CD4-positive, alpha-beta T cell treated with Interferon gamma for 1 hour (primary cell): Measurements from ENCODE around the gene GDPGP1.
"Not testable (repeated sequence)": the region's sequence is repeated elsewhere in the genome, so short reads cannot be mapped to it uniquely, and the experiment has no call there.

Experiments
- DNase-seq: peaks from one replicate; pipeline ENCODE4 v3.0.0-alpha.2; 2020

GDPGP1 gene

DNA sequence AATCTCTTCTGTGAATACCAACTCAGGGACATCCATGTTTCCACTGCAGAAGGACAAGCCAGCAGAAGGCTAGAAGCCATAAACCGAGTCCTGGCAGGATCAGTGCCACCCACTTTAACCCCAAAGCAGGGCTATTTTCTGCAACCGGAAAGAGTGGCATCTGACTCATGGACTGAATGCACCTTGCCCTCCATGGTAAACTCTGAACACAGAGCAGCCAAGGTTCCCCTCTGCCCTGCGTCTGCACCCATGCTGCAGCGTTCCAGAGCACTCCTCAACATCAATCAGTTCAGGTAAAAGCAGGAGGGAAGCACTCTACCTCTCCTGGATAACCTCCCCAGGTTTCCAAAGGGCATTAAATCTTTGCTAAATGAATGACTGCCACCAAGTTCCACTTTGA lies 30.7 kb downstream of the GDPGP1 start:
- no peak for DNase-seq

DNA sequence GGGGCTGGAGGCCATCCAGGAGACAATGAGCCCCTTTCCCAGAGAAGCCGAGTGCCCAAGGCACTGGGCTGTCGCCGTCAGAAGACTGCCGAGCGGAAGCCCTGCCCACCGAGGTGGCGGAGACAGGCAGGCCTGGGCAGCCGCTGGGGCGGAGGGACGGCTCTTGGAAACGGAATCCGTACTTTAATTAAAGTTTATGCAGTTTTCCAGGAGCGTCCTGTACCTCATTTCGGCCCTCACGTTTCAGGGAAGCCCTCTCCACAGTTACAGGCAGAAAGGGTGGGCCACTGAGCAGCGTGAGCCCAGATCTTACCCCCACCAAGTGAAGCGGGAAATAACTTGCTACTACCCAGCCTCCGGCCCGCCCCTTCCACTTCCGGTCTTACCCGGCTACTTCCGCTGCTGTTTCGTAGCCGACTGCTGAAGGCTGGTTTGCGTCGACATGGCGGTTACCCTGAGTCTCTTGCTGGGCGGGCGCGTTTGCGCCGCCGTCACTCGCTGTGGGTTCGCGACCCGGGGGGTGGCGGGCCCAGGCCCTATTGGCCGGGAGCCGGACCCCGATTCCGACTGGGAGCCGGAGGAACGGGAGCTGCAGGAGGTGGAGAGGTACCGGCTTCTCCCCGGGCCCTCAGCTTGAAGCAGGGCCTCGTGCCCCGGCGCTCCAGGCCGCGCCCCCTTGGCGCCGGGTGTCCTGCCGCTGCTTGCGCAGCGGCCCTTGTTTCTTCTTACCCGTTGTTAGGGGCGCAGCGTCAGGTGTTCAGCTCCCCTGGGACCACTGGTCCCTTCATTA lies 31.5 kb downstream of the GDPGP1 start, which contains the start of gene NGRN:
Gene NGRN (plus strand): TSS at position 402 of the 790 bp plus-strand sequence. CDS start 41 bp downstream, at position 443.
- peak; percentile 90 for DNase-seq

- peak; percentile 47 for DNase-seq
Measured at GRCh38 chr15:90266061-90266431, 32.0 kb downstream of the GDPGP1 start.

GRCh38 chr15:90266485-90266884 lies 32.5 kb downstream of the GDPGP1 start:
- no peak for DNase-seq

GRCh38 chr15:90268415-90268814 lies 34.4 kb downstream of the GDPGP1 start:
- no peak for DNase-seq

- no peak for DNase-seq
Measured at GRCh38 chr15:90270502-90271150, 36.6 kb downstream of the GDPGP1 start.

DNA sequence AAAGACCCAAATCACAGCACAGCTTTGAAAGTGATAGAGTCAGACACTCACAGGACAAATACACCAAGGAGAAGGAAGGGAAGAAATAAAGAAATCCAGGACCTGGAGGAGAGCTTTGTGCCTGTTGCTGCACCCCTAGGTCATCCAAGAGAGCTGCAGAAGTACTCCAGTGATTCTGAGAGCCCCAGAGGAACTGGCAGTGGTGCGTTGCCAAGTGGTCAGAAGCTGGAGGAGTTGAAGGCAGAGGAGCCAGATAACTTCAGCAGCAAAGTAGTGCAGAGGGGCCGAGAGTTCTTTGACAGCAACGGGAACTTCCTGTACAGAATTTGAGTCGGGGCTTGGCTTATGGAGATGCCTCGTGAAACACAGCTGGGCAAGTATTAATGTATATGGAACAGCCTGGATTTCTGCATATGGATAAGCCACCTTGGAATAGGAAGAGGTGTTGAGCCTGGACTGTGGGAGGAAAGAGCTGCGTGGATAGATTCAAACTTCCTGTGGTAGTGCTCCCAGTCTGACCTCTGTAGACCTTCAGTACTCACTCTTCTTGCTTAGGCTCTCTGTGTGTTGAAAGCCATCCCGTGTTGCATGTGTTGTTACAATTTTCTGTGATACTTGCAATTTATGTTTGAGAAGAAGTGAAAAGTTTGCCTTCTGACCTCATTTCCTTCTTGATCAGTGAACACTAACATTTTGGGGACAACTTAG lies 37.6 kb downstream of the GDPGP1 start:
- no peak for DNase-seq

GRCh38 chr15:90278467-90278866 lies 44.5 kb downstream of the GDPGP1 start:
- DNase-seq, result not testable (repeated sequence)

DNA sequence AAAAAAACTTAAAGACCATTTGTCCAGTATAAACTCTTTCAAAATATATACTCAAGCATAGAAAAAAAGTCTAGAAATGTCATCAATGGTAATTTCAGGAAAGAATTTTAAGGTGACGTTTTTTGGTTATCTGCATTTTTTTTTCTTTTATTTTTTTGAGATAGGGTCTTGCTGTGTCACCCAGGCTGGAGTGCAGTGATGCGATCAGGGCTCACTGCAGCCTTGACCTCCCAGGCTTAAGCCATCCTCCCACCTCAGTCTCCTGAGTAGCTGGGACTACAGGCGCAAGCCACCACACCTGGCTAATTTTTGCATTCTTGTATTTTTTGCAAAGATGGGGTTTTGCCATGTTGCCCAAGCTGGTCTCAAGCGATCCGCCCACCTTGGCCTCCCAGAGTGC lies 46.7 kb downstream of the GDPGP1 start:
- DNase-seq, result not testable (repeated sequence)

GRCh38 chr15:90281637-90282036 lies 47.6 kb downstream of the GDPGP1 start:
- DNase-seq, result not testable (repeated sequence)

DNA sequence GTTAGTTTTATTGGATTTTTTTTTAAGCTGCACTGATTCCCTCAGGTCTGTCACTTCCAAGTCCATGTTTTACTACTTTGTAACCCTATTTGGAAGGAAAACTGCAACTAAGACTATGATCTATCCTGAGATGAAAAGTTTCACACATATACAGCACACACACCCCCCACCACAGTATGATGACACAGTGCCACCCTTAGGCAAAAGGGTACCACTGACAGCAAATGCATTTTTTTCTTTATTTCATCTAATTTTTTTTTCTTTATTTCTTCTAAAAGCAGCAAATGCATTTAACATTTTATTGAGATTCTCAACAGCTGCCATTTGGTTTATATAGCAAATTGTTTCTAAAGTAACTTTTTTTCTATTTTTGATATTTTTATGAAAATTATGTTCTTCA lies 52.7 kb downstream of the GDPGP1 start:
- DNase-seq, result peak; percentile 49

DNA sequence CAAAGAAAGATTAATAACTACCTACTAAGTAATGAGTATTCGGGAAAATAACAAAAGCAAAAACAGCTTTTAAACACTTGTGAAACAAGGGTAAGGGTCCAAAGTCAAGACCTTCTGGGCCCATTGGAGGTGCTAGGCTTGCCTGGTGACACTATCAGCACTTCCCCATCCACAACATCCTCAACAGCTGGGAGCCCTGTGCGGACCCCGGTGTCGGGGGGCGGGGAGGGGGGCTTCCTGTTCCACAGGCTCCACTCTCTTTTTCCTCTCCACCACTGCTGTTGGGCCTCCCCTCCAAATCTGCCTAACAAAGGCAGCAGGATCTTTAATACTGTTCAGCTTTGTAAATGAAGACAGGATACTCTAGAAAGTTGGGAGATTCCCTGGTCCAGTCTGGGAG lies 53.1 kb downstream of the GDPGP1 start:
- DNase-seq, result no peak

- DNase-seq, result no peak
Measured at GRCh38 chr15:90287946-90288345, 53.9 kb downstream of the GDPGP1 start.

DNA sequence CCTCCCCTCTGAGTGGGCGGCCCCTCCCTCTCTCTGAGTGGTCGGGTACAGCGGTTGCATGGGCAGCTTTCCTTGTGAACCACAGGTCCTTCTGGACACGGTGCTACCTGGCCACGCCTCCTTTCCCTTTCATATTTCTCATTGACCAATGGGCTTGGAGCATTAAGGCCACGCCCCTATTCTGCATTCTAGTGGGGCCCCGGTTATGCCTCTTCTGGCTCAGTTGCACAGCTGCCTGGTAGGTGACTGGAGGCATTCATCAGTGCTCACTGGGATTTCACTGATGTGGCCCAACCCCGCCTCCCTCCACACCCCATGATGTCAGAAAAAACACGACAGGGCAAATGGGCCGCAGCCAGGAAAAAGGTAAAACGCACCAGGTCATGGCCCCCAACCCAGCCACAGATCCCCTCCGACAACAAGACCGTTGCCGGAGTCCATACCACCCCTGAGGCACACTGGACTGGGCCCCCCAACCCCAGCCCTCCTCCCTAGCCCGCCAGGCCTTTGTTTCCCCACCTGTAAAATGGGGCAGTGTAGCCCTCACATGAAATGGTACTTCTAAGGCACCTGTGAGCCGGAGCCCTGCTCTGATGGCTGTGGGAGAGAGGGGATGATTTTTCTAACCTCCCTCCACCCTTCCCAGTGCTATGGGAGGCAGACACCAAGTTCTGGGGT lies 57.8 kb downstream of the GDPGP1 start:
- no peak for DNase-seq

GRCh38 chr15:90293040-90293810 lies 59.2 kb downstream of the GDPGP1 start:
- peak; percentile 63 for DNase-seq

DNA sequence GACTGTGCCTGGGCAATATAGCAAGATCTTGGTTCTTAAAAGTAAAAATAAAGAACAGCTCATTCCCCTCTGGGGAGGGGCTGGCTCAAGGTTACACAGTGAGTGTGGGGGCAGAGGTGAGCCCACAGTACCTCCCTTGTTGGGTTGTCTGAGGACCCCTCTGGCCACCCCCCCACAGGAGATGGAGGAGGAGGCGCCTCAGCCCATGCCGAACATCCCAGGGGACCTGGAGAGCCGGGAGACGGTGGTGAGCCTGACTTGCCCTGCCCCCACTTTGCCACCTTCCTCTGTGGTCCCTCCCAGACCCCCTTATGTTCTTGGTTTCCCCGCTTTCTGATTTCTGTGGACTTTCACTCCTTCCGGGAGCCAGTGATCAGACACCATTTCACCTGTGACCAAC lies 60.1 kb downstream of the GDPGP1 start:
- no peak for DNase-seq

DNA sequence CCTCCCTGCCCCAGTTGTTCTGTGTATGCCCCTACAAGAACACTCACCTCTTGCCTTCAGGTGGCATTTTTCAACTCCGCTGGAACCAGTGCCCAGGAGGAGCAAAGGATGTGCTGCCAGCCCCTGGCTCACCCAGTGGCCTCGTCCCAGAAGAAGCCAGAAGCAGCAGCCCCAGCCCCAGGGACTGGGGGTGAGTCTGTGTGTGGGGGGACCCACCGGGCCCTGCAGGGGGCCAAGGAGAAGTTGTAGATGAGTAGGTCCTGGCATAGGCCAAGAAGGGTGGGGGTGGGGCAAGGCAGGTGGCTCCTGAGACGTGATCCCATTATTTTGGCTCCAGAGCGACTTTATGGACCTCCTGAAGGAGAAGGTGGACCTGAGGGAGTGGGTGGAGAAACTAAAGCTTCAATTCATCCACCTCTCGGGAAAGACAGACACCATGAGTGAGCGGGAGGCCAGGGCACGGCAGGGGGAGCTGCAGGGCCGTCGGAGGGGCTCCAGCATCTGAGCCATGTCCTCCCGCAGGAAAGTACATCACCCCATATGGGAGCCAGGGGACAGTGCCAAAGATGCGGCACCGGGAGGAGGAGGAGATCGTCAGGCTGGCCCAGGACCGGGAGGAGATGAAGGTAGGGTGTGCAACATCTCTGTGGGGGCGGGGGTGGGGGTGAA lies 60.7 kb downstream of the GDPGP1 start:
- DNase-seq, result no peak

DNA sequence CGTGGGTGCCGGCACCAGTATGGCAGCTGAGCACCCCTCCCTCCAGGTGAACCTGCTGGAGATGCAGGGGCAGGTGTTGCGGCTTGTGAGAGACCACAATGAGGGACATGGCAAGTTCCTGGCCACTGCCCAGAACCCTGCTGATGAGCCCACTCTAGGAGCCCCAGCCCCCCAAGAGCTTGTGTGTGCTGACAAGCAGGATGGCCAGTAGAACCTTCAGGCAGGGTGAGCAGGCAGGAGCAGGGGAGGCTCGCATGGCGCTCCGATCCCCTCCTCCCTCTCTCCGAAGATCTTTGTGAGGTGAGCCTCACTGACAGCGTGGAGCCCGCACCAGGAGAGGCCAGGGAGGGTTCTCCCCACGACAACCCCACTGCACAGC lies 61.2 kb downstream of the GDPGP1 start:
- no peak for DNase-seq
